Upper lobe of left lung (tissue), 4 donors: ENCODE measurements around the gene M1AP.

Experiments
- CTCF ChIP-seq, 6 experiments: fragments of 450-650 bp in 4 of 6; fragments of 200-600 bp in 2 of 6; sonication (generic) in 2 of 6; IDR thresholded peaks; one replicate each; pipeline ENCODE4 v1.5.1; 2016 to 2019; ENCODE audit warnings: antibody characterized with exemption in 6 of 6
- POLR2A ChIP-seq, 4 donors: fragments of 450-650 bp; IDR thresholded peaks; one replicate each; pipeline ENCODE4 v1.5.1; 2016 to 2017; ENCODE audit warnings: antibody characterized with exemption in 4 of 4, mild to moderate bottlenecking in 2 of 4

DNA sequence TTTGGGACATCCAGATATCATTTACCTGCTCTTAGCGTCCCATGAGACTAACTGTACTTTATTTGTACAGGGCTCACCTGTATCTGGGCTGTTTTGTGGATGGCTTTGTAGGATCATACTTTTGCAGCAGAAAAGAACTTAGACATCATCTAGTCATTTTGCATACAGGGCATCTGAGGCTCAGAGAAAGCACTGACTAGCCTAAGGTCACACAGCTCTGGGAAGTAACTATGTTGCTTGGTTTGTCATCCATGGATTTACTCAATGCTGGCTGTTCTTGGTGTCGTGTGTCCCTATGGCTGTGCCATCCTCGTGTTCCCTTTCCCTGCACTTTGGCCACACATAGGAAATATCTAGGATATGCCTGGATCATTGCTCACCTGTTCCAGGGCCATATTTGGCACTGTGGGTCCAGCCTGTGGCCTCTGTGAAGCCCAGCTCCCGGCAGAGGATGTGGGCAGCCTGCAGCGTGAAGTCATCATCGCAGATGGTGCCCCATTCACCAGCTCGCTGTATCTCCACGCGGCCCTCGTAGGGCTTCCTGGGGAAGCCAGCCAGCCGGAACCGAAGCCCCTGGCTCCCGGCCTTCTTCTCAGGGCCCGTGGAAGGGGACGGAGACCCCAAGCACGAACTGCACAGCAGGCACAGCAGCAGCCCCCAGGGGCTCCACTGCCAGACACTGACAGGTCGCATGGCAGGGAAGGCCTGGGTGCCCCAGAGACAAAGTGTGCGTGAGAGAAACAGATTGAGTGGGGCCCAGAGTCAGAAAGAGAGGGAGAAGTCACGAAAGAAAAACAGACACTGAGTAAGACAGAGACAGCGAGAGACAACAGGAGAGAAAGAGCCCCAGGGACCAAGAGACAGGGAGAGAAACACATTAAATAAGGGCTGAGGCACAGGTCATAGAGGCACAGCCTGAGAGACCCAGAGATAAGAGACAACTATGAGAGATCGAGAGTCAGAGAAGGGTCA lies 95.9 kb downstream of the M1AP start:
- TF ChIP-seq CTCF (IDR thresholded peaks at IDR 0.05) (no peak), POLR2A (IDR thresholded peaks at IDR 0.05) (no peak)
